Fibroblast of the aortic adventitia (primary cell): ENCODE results near the gene CHD5. TPM values are rescaled to one million over a fixed set of nuclear protein-coding genes. Genes with fewer than 3 reads are reported as not detected.
A peak's percentile ranks its signal among the peaks of the same experiment; 100 is the strongest.
"Not testable (repeated sequence)": the region's sequence is repeated elsewhere in the genome, so short reads cannot be mapped to it uniquely, and the experiment has no call there.

Experiments used
- DNase-seq: peaks from one replicate; pipeline ENCODE4 v3.0.0-alpha.2; 2010; ENCODE audit warnings: low read depth
- H3K4me3 ChIP-seq: 2 replicates; pipeline ENCODE4 v1.5.1; 2011; ENCODE audit warnings: low read depth, mild to moderate bottlenecking, control low read depth, low read length, moderate library complexity
- total RNA-seq: library from RNA; depleted of rRNA; stranded (reverse); fragments of >200 nt; gene quantifications from 2 replicates; pipeline ENCODE4 v1.2.3, GENCODE V29; 2012; ENCODE audit warnings: low replicate concordance
- TF ChIP-seq, protein P1 (sequence below): IDR thresholded peaks from 2 replicates; pipeline ENCODE4 v1.5.1; 2011; ENCODE audit warnings: mild to moderate bottlenecking, low read length, control low read depth, inconsistent platforms; ENCODE audit not compliant: insufficient read depth

CHD5 gene
- total RNA-seq, 1 donor = 0.09 TPM

DNA sequence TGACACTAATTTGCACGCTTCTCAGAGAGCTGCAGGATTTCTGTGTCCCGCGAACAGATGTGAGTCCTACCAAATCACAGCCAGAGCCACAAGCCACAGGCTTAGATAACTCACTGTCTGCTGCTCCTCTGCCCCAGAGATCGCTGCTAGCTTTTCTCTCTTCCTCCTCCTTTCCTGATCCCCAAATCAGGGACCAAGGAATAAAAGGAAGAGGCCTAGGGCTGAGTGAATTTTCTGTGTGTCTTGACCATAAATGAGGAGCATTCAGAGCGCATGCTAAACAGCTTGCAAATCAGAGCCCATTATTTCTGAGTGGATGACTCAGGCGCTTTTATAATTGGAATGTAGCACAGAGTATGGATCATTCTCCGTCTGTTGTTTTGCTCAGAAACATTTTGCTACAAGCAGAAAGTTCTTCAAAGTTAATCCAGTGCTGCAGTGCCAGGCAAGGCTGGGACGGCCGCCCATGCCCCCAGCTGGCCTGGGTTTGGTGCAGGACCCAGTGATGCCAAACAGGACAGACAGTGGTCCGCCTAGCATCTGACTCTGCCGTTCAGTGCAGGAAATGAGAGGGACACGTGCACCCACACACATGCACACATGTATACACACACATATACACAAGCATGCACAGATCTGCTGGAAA, 96.2 kb downstream of the CHD5 start:
- peak; percentile 21 for DNase-seq
- no peak overlapping the region for H3K4me3 ChIP-seq
- TF ChIP-seq, protein P1, sequence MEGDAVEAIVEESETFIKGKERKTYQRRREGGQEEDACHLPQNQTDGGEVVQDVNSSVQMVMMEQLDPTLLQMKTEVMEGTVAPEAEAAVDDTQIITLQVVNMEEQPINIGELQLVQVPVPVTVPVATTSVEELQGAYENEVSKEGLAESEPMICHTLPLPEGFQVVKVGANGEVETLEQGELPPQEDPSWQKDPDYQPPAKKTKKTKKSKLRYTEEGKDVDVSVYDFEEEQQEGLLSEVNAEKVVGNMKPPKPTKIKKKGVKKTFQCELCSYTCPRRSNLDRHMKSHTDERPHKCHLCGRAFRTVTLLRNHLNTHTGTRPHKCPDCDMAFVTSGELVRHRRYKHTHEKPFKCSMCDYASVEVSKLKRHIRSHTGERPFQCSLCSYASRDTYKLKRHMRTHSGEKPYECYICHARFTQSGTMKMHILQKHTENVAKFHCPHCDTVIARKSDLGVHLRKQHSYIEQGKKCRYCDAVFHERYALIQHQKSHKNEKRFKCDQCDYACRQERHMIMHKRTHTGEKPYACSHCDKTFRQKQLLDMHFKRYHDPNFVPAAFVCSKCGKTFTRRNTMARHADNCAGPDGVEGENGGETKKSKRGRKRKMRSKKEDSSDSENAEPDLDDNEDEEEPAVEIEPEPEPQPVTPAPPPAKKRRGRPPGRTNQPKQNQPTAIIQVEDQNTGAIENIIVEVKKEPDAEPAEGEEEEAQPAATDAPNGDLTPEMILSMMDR = no peak

DNA sequence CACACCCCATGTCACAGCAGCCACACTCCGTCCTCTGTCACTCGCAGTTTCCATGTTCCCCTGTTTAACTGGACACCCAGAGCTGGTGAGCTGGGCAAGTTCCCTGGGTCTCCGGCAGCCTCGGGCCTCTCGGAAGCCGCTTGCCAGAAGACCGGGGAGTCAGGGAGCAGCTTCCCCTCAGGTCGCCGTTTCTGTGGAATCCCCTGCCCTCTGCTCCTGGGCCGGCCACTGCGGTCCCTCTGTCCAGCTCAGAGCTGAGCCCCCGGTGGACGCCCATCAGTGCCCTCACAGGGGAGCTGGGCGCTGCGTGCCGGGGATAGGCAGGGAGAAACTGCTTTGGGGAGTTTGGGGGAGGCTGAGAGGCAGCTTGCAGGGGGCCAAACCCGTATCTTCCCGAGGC, 96.7 kb downstream of the CHD5 start:
- DNase-seq = no peak
- TF ChIP-seq, protein P1 = no peak
- H3K4me3 ChIP-seq = no peak overlapping the region

DNA sequence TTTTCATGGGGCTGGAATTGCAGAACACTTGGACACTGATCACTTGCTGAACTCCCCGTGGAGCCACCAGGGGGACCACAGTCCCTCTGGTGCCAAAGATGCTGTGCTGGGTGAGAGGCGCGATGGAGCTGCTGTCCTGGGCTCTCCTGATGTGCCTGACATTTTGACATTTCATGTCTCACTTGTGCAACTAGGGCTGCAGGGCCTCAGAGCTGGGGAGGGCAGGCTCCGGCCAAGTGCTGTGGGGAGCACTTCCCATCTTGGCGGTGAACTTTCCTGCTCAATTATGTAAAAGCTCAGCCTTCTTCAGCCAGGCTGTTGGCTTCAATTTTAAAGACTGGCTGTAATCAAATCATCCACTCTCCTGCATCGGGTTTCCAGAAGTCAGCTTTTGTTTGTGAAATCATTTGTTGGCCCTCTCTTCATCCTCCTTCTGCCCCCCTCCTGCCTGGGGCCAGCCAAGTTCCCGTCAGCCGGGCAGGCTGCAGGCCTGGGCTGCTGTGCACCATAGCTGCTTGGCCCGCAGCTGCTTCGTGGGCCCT, 97.6 kb downstream of the CHD5 start:
- peak; percentile 58 for DNase-seq
- TF ChIP-seq, protein P1 = peak; percentile 47
- H3K4me3 ChIP-seq = no peak overlapping the region

DNA sequence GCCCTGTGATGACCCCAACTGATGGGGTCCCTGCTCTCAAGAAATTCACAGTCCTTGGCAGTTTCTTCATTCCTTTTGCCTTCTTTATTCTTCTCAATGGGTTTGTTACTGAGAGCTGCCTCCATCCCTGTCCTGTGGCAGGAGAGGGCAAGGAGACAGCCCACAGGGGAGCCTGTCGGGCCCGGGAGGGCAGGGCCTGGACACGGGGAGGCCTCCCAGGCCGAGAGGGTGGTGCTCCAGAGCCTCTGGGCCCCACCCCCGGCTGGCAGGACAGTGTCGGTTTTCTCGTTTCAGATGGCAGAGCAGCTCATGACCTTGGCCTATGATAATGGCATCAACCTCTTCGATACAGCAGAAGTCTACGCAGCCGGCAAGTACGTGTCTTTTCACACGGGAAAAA, 98.2 kb downstream of the CHD5 start:
- TF ChIP-seq, protein P1 = no peak
- no peak overlapping the region for H3K4me3 ChIP-seq
- DNase-seq = no peak

DNA sequence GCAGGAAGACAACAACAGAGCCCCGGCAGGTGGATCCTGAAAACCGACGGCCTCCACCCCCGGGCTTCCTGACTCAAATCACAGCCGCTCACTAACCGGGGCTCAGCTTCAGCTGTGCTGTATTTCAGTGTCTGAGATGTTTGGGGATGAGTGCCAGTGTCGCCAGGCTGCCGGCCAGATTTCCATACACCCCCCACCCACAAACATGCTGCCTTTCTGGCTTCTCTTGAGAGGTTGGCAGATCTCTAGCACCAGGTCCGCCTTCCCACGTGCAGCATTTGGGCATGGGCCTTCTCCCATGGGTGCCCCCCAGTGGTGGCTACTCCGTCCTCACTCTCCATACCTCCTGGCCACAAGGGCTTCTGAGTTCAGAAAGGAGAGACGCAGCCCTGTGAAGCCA, 99.7 kb downstream of the CHD5 start:
- no peak overlapping the region for H3K4me3 ChIP-seq
- DNase-seq = no peak
- TF ChIP-seq, protein P1 = no peak

DNA sequence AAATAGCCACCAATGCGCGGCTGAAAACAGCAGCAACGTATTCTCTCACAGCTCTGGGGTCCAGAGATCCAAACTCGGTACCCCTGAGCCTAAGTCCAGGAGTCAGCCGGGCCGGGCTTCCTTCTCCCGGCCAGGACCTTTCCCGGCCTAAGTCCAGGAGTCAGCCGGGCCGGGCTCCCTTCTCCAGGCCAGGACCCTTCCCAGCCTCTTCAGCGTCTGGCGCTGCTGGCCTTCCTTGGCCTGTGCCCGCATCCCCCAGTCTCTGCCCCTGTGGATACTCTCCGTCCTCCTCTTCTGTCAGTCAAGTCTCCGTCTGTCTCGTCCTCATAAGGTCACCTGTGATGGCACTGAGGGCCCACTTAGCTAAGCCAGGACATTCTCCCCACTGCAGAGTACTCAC, 102.2 kb downstream of the CHD5 start:
- H3K4me3 ChIP-seq = no peak overlapping the region
- DNase-seq = no peak
- TF ChIP-seq, protein P1 = no peak

DNA sequence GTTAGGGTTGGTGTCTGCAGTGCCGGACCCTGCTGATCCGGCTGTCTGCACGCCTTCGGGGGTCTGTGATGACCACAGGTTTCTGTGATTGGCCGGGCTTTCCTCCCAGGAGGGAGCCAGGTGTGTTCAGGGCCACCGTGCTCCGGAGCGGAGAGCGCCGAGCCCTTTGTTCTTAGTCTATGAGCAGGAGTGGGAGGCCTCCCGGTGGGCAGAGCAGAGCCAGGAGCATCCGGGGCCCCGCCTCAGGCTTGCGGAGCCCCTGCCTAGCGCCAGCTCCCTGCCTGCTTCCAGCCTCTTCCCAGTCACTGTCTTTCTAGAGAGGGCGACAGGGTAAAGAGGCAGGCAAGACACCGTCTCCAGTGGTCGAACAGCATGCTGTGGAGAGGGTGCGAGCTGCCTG, 102.6 kb downstream of the CHD5 start:
- TF ChIP-seq, protein P1 = no peak

DNA sequence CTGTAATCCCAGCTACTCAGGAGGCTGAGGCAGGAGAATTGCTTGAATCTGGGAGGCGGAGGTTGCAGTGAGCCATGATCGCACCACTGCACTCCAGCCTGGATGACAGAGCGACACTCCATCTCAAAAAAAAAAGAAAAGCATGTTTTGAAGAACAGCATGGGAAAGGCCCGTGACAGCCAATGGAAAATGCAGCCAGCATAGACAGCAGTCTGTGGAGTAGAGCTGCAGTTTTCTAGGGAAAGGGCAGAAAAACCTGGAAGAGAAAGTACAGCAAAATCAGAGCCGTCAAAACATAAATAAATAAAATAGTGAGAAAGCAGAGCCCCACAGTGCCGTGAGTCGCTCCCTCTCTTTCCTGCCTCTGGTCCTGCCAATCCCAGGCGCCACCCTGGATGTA, 103.1 kb downstream of the CHD5 start:
- not testable (repeated sequence) for DNase-seq, H3K4me3 ChIP-seq

More for the DNA sequence above, 102.6 kb downstream of the CHD5 start:
- H3K4me3 ChIP-seq = no peak overlapping the region
- DNase-seq = no peak
